Cardiac septum (tissue), 1 donor: ENCODE data around the gene UBE2E1. TPM values are rescaled to one million over a fixed set of nuclear protein-coding genes. Genes with fewer than 3 reads are reported as not detected.
"Not testable (repeated sequence)": the region's sequence is repeated elsewhere in the genome, so short reads cannot be mapped to it uniquely, and the experiment has no call there.

ENCODE experiments used
- DNase-seq: peaks from one replicate; pipeline ENCODE4 v3.0.0-alpha.2; 2020; ENCODE audit warnings: low spot score
- intact Hi-C: fragments of 100-400 bp; cut with DNase I; formaldehyde crosslinking; loops from one replicate; pipeline ENCODE4 v1.14.0; 2022
- total RNA-seq: library from RNA; stranded (reverse); fragmentation: NEBNext Ultra II Directional; extraction: Animal tissue kit (Norgen Biotek cat#: 25700); gene quantifications from one replicate; pipeline ENCODE4 v1.2.1, GENCODE V29; 2021
- donor health status: DM: no; HTN: no; CAD: no.

Gene UBE2E1
- total RNA-seq, 1 donor from 2014 or later, result 59.7 TPM

- intact Hi-C loops, DNase-seq: not testable (repeated sequence)
These were observed 64.9 kb downstream of the UBE2E1 start for GRCh38 chr3:23870663-23871043.

GRCh38 chr3:23871361-23871760 lies 65.6 kb downstream of the UBE2E1 start:
- intact Hi-C loops, result not testable (repeated sequence)

GRCh38 chr3:23872330-23872729 lies 66.6 kb downstream of the UBE2E1 start:
- intact Hi-C loops, result no loop called here

More at GRCh38 chr3:23871361-23871760, 65.6 kb downstream of the UBE2E1 start:
- DNase-seq, result not testable (repeated sequence)

GRCh38 chr3:23873941-23874340 lies 68.2 kb downstream of the UBE2E1 start:
- intact Hi-C loops, result no loop called here
- DNase-seq, result no peak

More at GRCh38 chr3:23872330-23872729, 66.6 kb downstream of the UBE2E1 start:
- no peak for DNase-seq

GRCh38 chr3:23874359-23875112 lies 68.8 kb downstream of the UBE2E1 start:
- intact Hi-C loops, result no loop called here
- DNase-seq, result no peak

GRCh38 chr3:23875113-23875725 lies 69.5 kb downstream of the UBE2E1 start:
- intact Hi-C loops, result no loop called here
- DNase-seq, result no peak

DNA sequence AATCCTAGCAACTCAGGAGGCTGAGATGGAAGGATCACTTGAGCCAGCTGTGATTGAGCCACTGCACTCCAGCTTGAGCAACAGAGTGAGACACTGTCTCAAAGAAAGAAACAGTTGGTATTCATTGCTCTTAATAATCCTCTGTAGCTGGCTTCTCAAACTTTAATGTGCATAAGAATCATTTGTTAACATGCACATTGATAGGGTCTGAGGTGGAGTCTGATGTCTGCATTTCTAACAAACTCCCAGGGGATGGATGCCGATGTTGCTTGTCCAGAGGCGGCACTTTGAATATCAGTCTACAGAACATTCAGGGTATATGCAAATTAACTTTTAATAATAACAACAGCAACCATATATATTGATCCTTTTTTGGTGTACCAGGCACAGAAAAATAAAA lies 71.2 kb downstream of the UBE2E1 start:
- DNase-seq, result no peak
- intact Hi-C loops, result no loop called here

GRCh38 chr3:23877329-23877980 lies 71.7 kb downstream of the UBE2E1 start:
- intact Hi-C loops, result no loop called here
- DNase-seq, result no peak

GRCh38 chr3:23879485-23879884 lies 73.7 kb downstream of the UBE2E1 start:
- intact Hi-C loops, result no loop called here
- DNase-seq, result no peak

GRCh38 chr3:23880703-23881339 lies 75.1 kb downstream of the UBE2E1 start:
- DNase-seq, result no peak
- intact Hi-C loops, result no loop called here

GRCh38 chr3:23881993-23882392 lies 76.2 kb downstream of the UBE2E1 start:
- DNase-seq, intact Hi-C loops: not testable (repeated sequence)

GRCh38 chr3:23882487-23882918 lies 76.7 kb downstream of the UBE2E1 start:
- no peak for DNase-seq
- intact Hi-C loops, result no loop called here

- intact Hi-C loops, result no loop called here
These were observed 78.7 kb downstream of the UBE2E1 start for GRCh38 chr3:23884481-23884880.

GRCh38 chr3:23885210-23885609 lies 79.5 kb downstream of the UBE2E1 start:
- intact Hi-C loops, result no loop called here
- no peak for DNase-seq

More at GRCh38 chr3:23884481-23884880, 78.7 kb downstream of the UBE2E1 start:
- no peak for DNase-seq

DNA sequence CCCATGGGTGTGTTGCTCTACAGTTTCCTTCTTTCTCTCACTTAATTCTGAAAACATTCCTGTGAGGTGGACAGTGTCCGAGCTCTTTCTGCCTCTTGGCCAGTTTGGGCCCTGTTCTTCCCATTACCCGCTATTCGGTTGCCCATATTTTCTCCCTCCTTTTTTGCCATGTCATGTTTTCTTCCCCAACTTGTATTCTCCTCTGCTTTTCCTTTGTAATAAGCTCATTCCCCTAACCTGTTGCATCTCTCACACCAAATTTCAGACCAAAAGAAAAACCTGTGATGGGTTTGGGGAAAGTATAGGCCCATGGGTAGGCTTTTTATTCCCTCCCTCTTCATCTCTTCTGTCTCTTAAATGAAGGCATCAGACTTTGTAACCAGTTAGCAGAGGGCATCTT lies 80.6 kb downstream of the UBE2E1 start:
- no peak for DNase-seq
- intact Hi-C loops, result no loop called here

DNA sequence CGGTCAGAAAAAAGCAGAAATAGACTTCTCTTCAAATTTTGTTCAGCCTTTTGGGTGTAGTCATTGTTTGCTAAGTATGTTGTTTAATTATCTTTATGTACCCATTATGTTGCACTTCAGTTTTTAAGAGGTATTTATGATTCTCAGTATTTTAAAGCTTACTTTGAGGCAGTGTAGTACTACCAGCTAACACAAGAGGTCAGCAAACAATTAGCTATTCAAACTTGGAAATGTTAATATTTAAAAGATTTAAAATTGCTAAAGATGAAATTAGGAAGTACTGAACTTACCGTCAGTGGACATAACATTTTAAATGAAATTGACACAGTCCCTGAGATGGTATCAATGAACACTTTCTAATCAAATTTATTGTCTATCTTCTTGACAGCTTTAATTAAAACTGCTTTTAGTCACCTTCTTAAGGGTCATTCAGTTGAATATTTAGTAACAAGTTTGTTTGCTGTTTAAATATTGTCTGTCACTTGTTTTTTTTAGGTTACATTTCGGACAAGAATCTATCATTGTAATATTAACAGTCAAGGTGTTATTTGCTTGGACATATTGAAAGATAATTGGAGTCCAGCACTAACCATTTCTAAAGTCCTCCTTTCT lies 83.0 kb downstream of the UBE2E1 start:
- intact Hi-C loops, result no loop called here
- no peak for DNase-seq

GRCh38 chr3:23889386-23889785 lies 83.6 kb downstream of the UBE2E1 start:
- no peak for DNase-seq
- intact Hi-C loops, result no loop called here

DNA sequence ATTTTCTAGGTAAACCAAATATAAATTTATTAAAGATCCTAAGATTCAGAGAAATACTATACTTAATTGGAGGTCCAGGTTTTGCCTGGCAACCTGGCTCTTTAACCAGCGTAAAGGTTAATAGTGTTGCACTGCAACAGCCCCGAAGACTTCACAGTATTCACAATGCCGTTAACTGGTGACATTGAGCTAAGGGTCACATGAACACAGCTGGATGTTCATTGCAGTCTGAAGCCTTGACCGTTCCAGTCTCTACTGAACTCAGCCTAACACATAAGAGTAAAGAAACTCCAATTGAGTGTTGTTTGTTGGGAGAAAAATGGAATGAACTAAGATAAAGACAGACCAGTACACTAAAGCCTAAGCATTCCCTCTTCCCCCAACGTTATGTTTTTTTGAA lies 84.2 kb downstream of the UBE2E1 start:
- intact Hi-C loops, result no loop called here
- DNase-seq, result no peak

- intact Hi-C loops, result no loop called here
- DNase-seq, result no peak
These were observed 88.7 kb downstream of the UBE2E1 start for GRCh38 chr3:23894254-23895061.
